HEK293 (cell line): ENCODE measurements around the gene ATF6B.

ENCODE experiments used
- IKZF3 ChIP-seq: fragments of 450-650 bp; IDR thresholded peaks from 2 replicates; pipeline ENCODE4 v1.5.0; 2018; ENCODE audit warnings: missing biosample characterization, mild to moderate bottlenecking, missing genetic modification characterization, moderate library complexity
- KLF16 ChIP-seq: fragments of 450-650 bp; formaldehyde crosslinking; IDR thresholded peaks from 2 replicates; pipeline ENCODE4 v1.5.1; 2017; ENCODE audit warnings: missing biosample characterization, missing genetic modification characterization
- PRDM1 ChIP-seq: fragments of 450-650 bp; formaldehyde crosslinking; IDR thresholded peaks from 2 replicates; pipeline ENCODE4; 2016; ENCODE audit warnings: missing biosample characterization, missing genetic modification characterization
- PRDM2 ChIP-seq: fragments of 450-650 bp; formaldehyde crosslinking; IDR thresholded peaks from 2 replicates; pipeline ENCODE4 v1.5.1; 2016; ENCODE audit warnings: missing biosample characterization, missing genetic modification characterization, borderline replicate concordance
- SALL2 ChIP-seq: fragments of 450-650 bp; formaldehyde crosslinking; IDR thresholded peaks from 2 replicates; pipeline ENCODE4 v1.5.0; 2017; ENCODE audit warnings: missing biosample characterization, mild to moderate bottlenecking, missing genetic modification characterization, borderline replicate concordance
- SCRT1 ChIP-seq: fragments of 450-650 bp; formaldehyde crosslinking; IDR thresholded peaks from 2 replicates; pipeline ENCODE4 v1.5.1; 2016; ENCODE audit warnings: missing biosample characterization, missing genetic modification characterization, borderline replicate concordance
- SCRT2 ChIP-seq: fragments of 450-650 bp; formaldehyde crosslinking; IDR thresholded peaks from 2 replicates; pipeline ENCODE4 v1.5.1; 2016; ENCODE audit warnings: missing biosample characterization, missing genetic modification characterization
- ZBTB21 ChIP-seq: fragments of 450-650 bp; formaldehyde crosslinking; IDR thresholded peaks from 2 replicates; pipeline ENCODE4 v1.5.1; 2017; ENCODE audit warnings: missing biosample characterization, missing genetic modification characterization
- ZBTB48 ChIP-seq: fragments of 450-650 bp; formaldehyde crosslinking; IDR thresholded peaks from 2 replicates; pipeline ENCODE4 v1.5.1; 2016; ENCODE audit warnings: missing biosample characterization, missing genetic modification characterization
- ZEB2 ChIP-seq: fragments of 450-650 bp; formaldehyde crosslinking; IDR thresholded peaks from 2 replicates; pipeline ENCODE4 v1.5.1; 2016; ENCODE audit warnings: missing biosample characterization, missing genetic modification characterization
- ZFHX2 ChIP-seq: fragments of 450-650 bp; formaldehyde crosslinking; conservative IDR thresholded peaks from 2 replicates; pipeline ENCODE4 v1.5.1; 2016; ENCODE audit warnings: missing biosample characterization, missing genetic modification characterization
- ZFP69B ChIP-seq: fragments of 450-650 bp; formaldehyde crosslinking; IDR thresholded peaks from 2 replicates; pipeline ENCODE4 v1.5.1; 2016; ENCODE audit warnings: missing biosample characterization, missing genetic modification characterization
- ZNF24 ChIP-seq: fragments of 450-650 bp; formaldehyde crosslinking; IDR thresholded peaks from 2 replicates; pipeline ENCODE4 v1.5.1; 2016; ENCODE audit warnings: missing biosample characterization, missing genetic modification characterization
- ZNF311 ChIP-seq: fragments of 450-650 bp; formaldehyde crosslinking; IDR thresholded peaks from 2 replicates; pipeline ENCODE4 v1.5.1; 2017; ENCODE audit warnings: missing biosample characterization, missing genetic modification characterization, borderline replicate concordance
- ZNF398 ChIP-seq: fragments of 450-650 bp; formaldehyde crosslinking; IDR thresholded peaks from 2 replicates; pipeline ENCODE4 v1.5.1; 2017; ENCODE audit warnings: missing biosample characterization, missing genetic modification characterization
- ZNF558 ChIP-seq: fragments of 450-650 bp; formaldehyde crosslinking; IDR thresholded peaks from 2 replicates; pipeline ENCODE4 v1.5.1; 2016; ENCODE audit warnings: missing biosample characterization, missing genetic modification characterization
- ZNF626 ChIP-seq: fragments of 450-650 bp; sonication (Bioruptor Pico); formaldehyde crosslinking; IDR thresholded peaks from 2 replicates; pipeline ENCODE4 v1.5.1; 2018; ENCODE audit warnings: missing biosample characterization, missing genetic modification characterization, inconsistent platforms
- ZNF692 ChIP-seq: fragments of 450-650 bp; formaldehyde crosslinking; IDR thresholded peaks from 2 replicates; pipeline ENCODE4 v1.5.1; 2016; ENCODE audit warnings: missing biosample characterization, missing genetic modification characterization
- ZNF747 ChIP-seq: fragments of 450-650 bp; formaldehyde crosslinking; IDR thresholded peaks from 2 replicates; pipeline ENCODE4 v1.5.1; 2016; ENCODE audit warnings: missing biosample characterization, missing genetic modification characterization
- ZNF76 ChIP-seq: fragments of 450-650 bp; formaldehyde crosslinking; IDR thresholded peaks from 2 replicates; pipeline ENCODE4; 2016; ENCODE audit warnings: low read depth, missing biosample characterization, missing genetic modification characterization, borderline replicate concordance
- ZNF837 ChIP-seq: fragments of 450-650 bp; formaldehyde crosslinking; IDR thresholded peaks from 2 replicates; pipeline ENCODE4 v1.5.1; 2016; ENCODE audit warnings: missing biosample characterization, missing genetic modification characterization
- ZSCAN18 ChIP-seq: fragments of 450-650 bp; formaldehyde crosslinking; IDR thresholded peaks from 2 replicates; pipeline ENCODE4 v1.5.1; 2016; ENCODE audit warnings: missing biosample characterization, missing genetic modification characterization
- TF ChIP-seq, protein P1 (sequence below): fragments of 450-650 bp; formaldehyde crosslinking; IDR thresholded peaks from 2 replicates; pipeline ENCODE4 v1.5.1; 2016; ENCODE audit warnings: missing biosample characterization, missing genetic modification characterization
- TF ChIP-seq, protein P2 (sequence below): fragments of 450-650 bp; formaldehyde crosslinking; IDR thresholded peaks from 2 replicates; pipeline ENCODE4 v1.5.1; 2016; ENCODE audit warnings: missing biosample characterization, missing genetic modification characterization

Gene ATF6B

DNA sequence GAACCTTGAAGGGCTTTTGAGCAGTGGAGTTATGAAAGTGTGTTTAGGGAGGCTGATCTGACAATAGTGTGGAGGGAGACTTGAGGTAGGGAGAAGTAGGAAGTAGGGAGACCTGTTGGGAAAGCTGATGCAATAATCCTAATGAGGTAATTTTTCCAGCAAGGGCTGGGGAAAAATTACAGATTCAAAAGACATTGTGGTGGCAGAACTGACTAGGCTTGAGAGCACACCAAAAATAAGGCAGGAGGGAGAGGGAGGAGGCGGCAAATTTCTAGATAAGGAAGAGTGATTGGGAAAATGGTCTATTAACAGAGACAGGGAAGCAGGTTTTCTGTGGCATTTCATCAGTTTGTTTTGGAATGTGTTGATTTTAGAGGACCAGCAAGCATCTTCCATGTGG is 18.2 kb upstream of the ATF6B start (continued):
- TF ChIP-seq ZBTB48 (peak; percentile 99), ZNF24 (tag by site-specific recombination) (peak; percentile 53; the same call in 1 of the 2 replicates), IKZF3 (tag by site-specific recombination) (peak; percentile 20; the same call in 1 of the 2 replicates), SCRT1 (tag by site-specific recombination) (peak; percentile 83), KLF16 (tag by site-specific recombination) (peak; percentile 29; the same call in 1 of the 2 replicates), PRDM2 (no peak), ZBTB21 (tag by site-specific recombination) (peak; percentile 30), ZNF76 (tag by site-specific recombination) (peak; percentile 64; the same call in 1 of the 2 replicates), ZSCAN18 (tag by site-specific recombination) (0 out of 2 replicates have a peak, but pooled peaks have one; percentile 14), ZNF558 (tag by site-specific recombination) (peak; percentile 88), ZNF311 (tag by site-specific recombination) (no peak), ZFHX2 (tag by site-specific recombination) (peak; percentile 8; the same call in 1 of the 2 replicates), PRDM1 (tag by site-specific recombination) (peak; percentile 62; the same call in 1 of the 2 replicates), ZNF398 (tag by site-specific recombination) (peak; percentile 87), ZNF747 (tag by site-specific recombination) (no peak), ZEB2 (tag by site-specific recombination) (peak; percentile 80), ZFP69B (0 out of 2 replicates have a peak, but pooled peaks have one; percentile 13), SALL2 (tag by site-specific recombination) (no peak), ZNF692 (tag by site-specific recombination) (peak; percentile 63), SCRT2 (peak; percentile 99), ZNF626 (no peak), ZNF837 (tag by site-specific recombination) (no peak)
- TF ChIP-seq, protein P1, sequence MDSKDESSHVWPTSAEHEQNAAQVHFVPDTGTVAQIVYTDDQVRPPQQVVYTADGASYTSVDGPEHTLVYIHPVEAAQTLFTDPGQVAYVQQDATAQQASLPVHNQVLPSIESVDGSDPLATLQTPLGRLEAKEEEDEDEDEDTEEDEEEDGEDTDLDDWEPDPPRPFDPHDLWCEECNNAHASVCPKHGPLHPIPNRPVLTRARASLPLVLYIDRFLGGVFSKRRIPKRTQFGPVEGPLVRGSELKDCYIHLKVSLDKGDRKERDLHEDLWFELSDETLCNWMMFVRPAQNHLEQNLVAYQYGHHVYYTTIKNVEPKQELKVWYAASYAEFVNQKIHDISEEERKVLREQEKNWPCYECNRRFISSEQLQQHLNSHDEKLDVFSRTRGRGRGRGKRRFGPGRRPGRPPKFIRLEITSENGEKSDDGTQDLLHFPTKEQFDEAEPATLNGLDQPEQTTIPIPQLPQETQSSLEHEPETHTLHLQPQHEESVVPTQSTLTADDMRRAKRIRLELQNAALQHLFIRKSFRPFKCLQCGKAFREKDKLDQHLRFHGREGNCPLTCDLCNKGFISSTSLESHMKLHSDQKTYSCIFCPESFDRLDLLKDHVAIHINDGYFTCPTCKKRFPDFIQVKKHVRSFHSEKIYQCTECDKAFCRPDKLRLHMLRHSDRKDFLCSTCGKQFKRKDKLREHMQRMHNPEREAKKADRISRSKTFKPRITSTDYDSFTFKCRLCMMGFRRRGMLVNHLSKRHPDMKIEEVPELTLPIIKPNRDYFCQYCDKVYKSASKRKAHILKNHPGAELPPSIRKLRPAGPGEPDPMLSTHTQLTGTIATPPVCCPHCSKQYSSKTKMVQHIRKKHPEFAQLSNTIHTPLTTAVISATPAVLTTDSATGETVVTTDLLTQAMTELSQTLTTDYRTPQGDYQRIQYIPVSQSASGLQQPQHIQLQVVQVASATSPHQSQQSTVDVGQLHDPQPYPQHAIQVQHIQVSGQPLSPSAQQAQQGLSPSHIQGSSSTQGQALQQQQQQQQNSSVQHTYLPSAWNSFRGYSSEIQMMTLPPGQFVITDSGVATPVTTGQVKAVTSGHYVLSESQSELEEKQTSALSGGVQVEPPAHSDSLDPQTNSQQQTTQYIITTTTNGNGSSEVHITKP (tag by site-specific recombination), result peak; percentile 89
- TF ChIP-seq, protein P2, sequence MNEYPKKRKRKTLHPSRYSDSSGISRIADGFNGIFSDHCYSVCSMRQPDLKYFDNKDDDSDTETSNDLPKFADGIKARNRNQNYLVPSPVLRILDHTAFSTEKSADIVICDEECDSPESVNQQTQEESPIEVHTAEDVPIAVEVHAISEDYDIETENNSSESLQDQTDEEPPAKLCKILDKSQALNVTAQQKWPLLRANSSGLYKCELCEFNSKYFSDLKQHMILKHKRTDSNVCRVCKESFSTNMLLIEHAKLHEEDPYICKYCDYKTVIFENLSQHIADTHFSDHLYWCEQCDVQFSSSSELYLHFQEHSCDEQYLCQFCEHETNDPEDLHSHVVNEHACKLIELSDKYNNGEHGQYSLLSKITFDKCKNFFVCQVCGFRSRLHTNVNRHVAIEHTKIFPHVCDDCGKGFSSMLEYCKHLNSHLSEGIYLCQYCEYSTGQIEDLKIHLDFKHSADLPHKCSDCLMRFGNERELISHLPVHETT (tag by site-specific recombination), result 0 out of 2 replicates have a peak, but pooled peaks have one; percentile 33
